Measurements from ENCODE around the gene LDAF1. TPM values are rescaled to one million over a fixed set of nuclear protein-coding genes. Genes with fewer than 3 reads are reported as not detected.

Gene LDAF1
- total RNA-seq, 1 experiment from 2014 or later = 50.1 TPM

DNA sequence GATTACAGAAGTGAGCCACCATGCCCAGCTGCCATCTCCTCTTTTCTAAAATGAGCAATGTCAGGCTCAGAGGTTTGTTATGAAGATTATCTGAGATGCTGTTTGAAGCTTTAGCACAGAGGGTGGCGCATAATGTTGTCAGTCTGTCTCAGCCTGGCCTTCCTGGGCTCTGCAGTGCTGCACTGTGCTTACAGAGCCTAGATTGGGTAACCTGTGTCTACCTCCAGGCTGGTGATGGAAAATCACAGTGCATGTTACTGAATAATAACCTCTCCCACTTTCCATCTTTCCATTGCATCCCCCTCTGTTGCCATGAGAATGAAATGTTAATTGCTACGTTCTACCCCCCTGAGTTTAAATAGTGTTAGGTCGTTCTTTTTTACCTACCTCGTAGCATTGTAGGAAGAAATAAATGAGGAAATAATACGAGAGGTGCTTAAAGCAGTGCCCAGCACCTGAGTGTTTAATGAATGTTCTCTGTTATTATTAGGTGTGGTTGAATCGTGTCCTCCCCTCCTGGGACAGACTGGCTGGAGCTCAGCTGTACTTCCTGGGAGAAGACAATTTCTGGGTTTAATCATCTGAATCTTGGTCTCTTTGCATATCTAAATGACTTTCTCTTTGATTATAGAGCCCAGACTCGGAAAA lies 6.2 kb downstream of the LDAF1 start:
- TF ChIP-seq CTCF (IDR thresholded peaks at IDR 0.05; ENCODE audit: unreplicated experiment) = no peak
- Mint-ChIP-seq H3K4me3 (ENCODE audit: low read depth, unreplicated experiment) (no peak overlapping the region), H3K36me3 (ENCODE audit: insufficient read depth, unreplicated experiment) (peaks cover 48% of the 10 kb centered on the region), H3K4me1 (ENCODE audit: low read depth, unreplicated experiment) (peaks cover 38% of the 10 kb centered on the region), H3K9me3 (ENCODE audit: low read depth, unreplicated experiment) (no peaks in the 10 kb centered on the region), H3K27me3 (ENCODE audit: unreplicated experiment) (no peaks in the 10 kb centered on the region), H3K27ac (ENCODE audit: unreplicated experiment) (no peak overlapping the region)
- CTCF ChIA-PET = no interaction called here
- intact Hi-C loops (cut with micrococcal nuclease; ENCODE audit: unreplicated experiment) = no loop called here
- DNase-seq = no peak
- no TSS peak for BruUV-seq (replicated peaks)

GRCh38 chr16:21166561-21166961 lies 8.1 kb downstream of the LDAF1 start:
- CTCF ChIA-PET = no interaction called here
- BruUV-seq (replicated peaks) = no TSS peak
- no peak for DNase-seq
- intact Hi-C loops (cut with micrococcal nuclease; ENCODE audit: unreplicated experiment) = no loop called here
- H3K4me1 Mint-ChIP-seq (ENCODE audit: low read depth, unreplicated experiment) = peaks cover 19% of the 10 kb centered on the region
- peaks cover 48% of the 10 kb centered on the region for H3K36me3 Mint-ChIP-seq (ENCODE audit: insufficient read depth, unreplicated experiment)
- no peak overlapping the region for H3K4me3 Mint-ChIP-seq (ENCODE audit: low read depth, unreplicated experiment)
- no peaks in the 10 kb centered on the region for H3K27me3 Mint-ChIP-seq (ENCODE audit: unreplicated experiment)
- TF ChIP-seq CTCF (IDR thresholded peaks at IDR 0.05; ENCODE audit: unreplicated experiment) = no peak
- no peaks in the 10 kb centered on the region for H3K9me3 Mint-ChIP-seq (ENCODE audit: low read depth, unreplicated experiment)
- no peak overlapping the region for H3K27ac Mint-ChIP-seq (ENCODE audit: unreplicated experiment)

DNA sequence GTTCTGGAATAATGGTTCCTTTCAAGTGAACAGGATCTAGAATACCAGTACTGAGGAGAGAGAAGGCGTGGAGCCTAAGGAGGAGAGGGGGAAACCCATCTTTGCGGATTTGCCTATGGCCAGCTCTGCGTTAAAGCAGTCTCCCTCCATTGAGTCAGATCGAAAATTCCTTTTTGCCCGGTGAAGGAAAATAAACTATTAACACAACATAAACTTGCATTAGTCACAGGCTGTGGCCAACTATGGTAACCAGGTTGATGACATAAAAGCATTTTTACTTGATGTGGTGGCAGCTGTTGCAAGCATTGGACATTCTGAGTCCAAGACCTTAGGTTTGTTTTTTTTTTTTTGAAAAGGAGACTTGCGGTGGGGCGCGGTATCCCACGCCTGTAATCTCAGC lies 8.9 kb downstream of the LDAF1 start:
- peaks cover 19% of the 10 kb centered on the region for H3K4me1 Mint-ChIP-seq (ENCODE audit: low read depth, unreplicated experiment)
- no TSS peak for BruUV-seq (replicated peaks)
- no peaks in the 10 kb centered on the region for H3K9me3 Mint-ChIP-seq (ENCODE audit: low read depth, unreplicated experiment)
- CTCF ChIA-PET = no interaction called here
- intact Hi-C loops (cut with micrococcal nuclease; ENCODE audit: unreplicated experiment) = no loop called here
- no peaks in the 10 kb centered on the region for H3K27me3 Mint-ChIP-seq (ENCODE audit: unreplicated experiment)
- no peak overlapping the region for H3K4me3 Mint-ChIP-seq (ENCODE audit: low read depth, unreplicated experiment)
- no peak overlapping the region for H3K27ac Mint-ChIP-seq (ENCODE audit: unreplicated experiment)
- H3K36me3 Mint-ChIP-seq (ENCODE audit: insufficient read depth, unreplicated experiment) = peaks cover 45% of the 10 kb centered on the region
- DNase-seq = no peak
- TF ChIP-seq CTCF (IDR thresholded peaks at IDR 0.05; ENCODE audit: unreplicated experiment) = no peak

- BruUV-seq (replicated peaks) = no TSS peak
- Mint-ChIP-seq H3K4me1 (ENCODE audit: low read depth, unreplicated experiment) (peaks cover 12% of the 10 kb centered on the region), H3K4me3 (ENCODE audit: low read depth, unreplicated experiment) (no peak overlapping the region), H3K27me3 (ENCODE audit: unreplicated experiment) (no peaks in the 10 kb centered on the region), H3K9me3 (ENCODE audit: low read depth, unreplicated experiment) (no peaks in the 10 kb centered on the region), H3K36me3 (ENCODE audit: insufficient read depth, unreplicated experiment) (peaks cover 43% of the 10 kb centered on the region), H3K27ac (ENCODE audit: unreplicated experiment) (no peak overlapping the region)
- CTCF ChIA-PET = interaction anchor here (0.6 to 0.8 kb wide), 3 partner anchors 8 to 269 kb away, joined by 3 to 4 read pairs (median 3); no protein-coding TSS in a partner anchor
- no peak for TF ChIP-seq CTCF (IDR thresholded peaks at IDR 0.05; ENCODE audit: unreplicated experiment)
- DNase-seq = no peak
- intact Hi-C loops (cut with micrococcal nuclease; ENCODE audit: unreplicated experiment) = no loop called here
These were observed 9.6 kb downstream of the LDAF1 start for GRCh38 chr16:21167929-21168602.
